ENCODE results near the gene BICD1.

DNA sequence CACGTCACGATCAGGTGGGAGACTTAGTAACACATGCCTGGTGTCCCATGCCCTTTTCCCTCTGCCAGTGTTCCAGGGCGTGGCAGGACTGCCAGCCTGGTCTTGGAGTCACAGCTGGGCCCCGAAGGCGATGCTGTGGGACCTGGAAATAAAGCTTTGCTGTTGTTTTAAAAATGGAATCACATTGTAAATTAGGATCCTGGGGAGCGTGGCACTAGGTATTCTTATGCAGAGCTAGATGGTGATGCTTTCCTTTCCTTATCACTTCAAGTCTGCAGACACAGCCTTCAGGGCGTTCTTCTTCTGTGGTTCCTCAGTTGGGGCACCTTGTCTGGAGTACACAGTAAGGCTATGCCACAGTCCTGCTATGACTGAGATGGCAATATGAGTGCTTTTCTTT is 64.6 kb downstream of the BICD1 start:
- TF ChIP-seq POLR2A (IDR thresholded peaks at IDR 0.05), result no peak
- TF ChIP-seq, protein P1, sequence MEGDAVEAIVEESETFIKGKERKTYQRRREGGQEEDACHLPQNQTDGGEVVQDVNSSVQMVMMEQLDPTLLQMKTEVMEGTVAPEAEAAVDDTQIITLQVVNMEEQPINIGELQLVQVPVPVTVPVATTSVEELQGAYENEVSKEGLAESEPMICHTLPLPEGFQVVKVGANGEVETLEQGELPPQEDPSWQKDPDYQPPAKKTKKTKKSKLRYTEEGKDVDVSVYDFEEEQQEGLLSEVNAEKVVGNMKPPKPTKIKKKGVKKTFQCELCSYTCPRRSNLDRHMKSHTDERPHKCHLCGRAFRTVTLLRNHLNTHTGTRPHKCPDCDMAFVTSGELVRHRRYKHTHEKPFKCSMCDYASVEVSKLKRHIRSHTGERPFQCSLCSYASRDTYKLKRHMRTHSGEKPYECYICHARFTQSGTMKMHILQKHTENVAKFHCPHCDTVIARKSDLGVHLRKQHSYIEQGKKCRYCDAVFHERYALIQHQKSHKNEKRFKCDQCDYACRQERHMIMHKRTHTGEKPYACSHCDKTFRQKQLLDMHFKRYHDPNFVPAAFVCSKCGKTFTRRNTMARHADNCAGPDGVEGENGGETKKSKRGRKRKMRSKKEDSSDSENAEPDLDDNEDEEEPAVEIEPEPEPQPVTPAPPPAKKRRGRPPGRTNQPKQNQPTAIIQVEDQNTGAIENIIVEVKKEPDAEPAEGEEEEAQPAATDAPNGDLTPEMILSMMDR (IDR thresholded peaks at IDR 0.05 in 8 of 11, conservative IDR thresholded peaks at IDR 0.05 in 3 of 11), result no peak
- TF ChIP-seq POLR2AphosphoS5 (IDR thresholded peaks at IDR 0.05), result no peak

Measured in spleen (tissue), 7 donors.